ENCODE data around the gene ACSL6. TPM values are rescaled to one million over a fixed set of nuclear protein-coding genes. Genes with fewer than 3 reads are reported as not detected.

The ACSL6 gene
- total RNA-seq (2022; extraction: Qiagen RNA extraction; ENCODE audit: low read depth): 0.06 to 0.15 TPM (median 0.08 TPM) in 3 of 5 replicates, not detected in the others

GRCh38 chr5:132011622-132012343 lies at the start of gene ACSL6:
TSS of gene ACSL6 (minus strand) at chr5:132011658. CDS start at chr5:132011553, 105 bp downstream.

GRCh38 chr5:132060501-132061161 lies 49.2 kb upstream of the ACSL6 start, which contains the start of gene IL3:
TSS of gene IL3 (plus strand) at chr5:132060655. CDS start at chr5:132060707, 52 bp downstream.

GRCh38 chr5:131945551-131946168 lies 65.8 kb downstream of the ACSL6 start, which contains the start of gene MEIKIN:
TSS of gene MEIKIN (minus strand) at chr5:131945663. CDS start at chr5:131945505, 158 bp downstream.

Other genes with a start within 250 kb of the ACSL6 start
- gene FNIP1, start 214.6 kb downstream of the ACSL6 start, total RNA-seq (2022; extraction: Qiagen RNA extraction; ENCODE audit: low read depth): 11.1 to 12.9 TPM (median 12.0 TPM) in 5 replicates
- gene MEIKIN, start 66.0 kb downstream of the ACSL6 start, total RNA-seq (2022; extraction: Qiagen RNA extraction; ENCODE audit: low read depth): not detected in 5 replicates
- gene IL3, start 49.0 kb upstream of the ACSL6 start, total RNA-seq (2022; extraction: Qiagen RNA extraction; ENCODE audit: low read depth): not detected in 5 replicates
- gene CSF2, start 62.1 kb upstream of the ACSL6 start, total RNA-seq (2022; extraction: Qiagen RNA extraction; ENCODE audit: low read depth): 0.42 to 0.93 TPM (median 0.53 TPM) in 5 replicates
- 44.8 to 51.8 TPM (median 50.6 TPM) in 5 replicates for gene P4HA2, start 216.2 kb upstream of the ACSL6 start, total RNA-seq (2022; extraction: Qiagen RNA extraction; ENCODE audit: low read depth)
- gene PDLIM4, start 246.0 kb upstream of the ACSL6 start, total RNA-seq (2022; extraction: Qiagen RNA extraction; ENCODE audit: low read depth): 0.57 to 2.0 TPM (median 0.79 TPM) in 5 replicates

Data from A549 treated with GW870086 at 1 μM for 4 hours (cell line).